Measurements from ENCODE around the gene RNF144A.

Gene RNF144A

DNA sequence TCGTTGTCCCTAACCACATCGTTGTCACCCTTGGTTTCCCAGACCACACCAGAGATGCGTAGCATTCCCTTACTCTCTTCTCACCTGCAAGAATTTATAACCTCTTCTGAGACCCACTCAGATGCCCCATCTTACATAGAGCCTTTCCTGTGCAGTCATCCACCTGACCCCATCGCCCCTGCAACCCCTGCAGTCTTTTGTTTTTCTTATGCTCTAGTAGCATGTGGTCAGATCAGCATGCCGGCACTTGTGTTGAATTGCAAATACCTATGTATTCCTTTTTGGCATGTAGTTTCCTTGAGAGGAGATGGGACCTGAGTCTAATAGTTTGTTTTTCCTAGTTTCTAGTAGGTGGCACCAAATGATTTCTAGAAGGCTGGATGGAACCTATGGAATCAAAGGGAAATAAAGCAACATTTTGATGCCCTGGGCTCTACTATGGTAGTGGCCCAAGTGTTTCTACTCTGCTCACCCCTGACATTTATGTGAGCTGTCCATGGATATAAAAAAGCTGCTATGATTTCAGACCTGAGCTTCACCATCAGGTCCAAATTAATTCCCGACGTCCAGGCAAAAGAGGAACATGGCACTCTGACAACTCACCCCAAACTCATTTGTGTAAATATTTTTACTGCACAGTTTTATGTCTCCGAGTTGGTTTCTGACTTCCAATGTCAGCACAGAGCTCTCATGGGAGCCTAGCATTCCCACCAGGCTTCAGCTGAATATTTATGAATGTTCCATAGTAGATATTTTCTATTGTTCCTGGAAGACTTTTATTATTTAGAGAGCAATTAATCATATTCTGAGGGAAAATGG lies 143.6 kb downstream of the RNF144A start:
- no peak overlapping the region for H3K4me3 ChIP-seq (ENCODE audit: severe bottlenecking)
- H3K27me3 ChIP-seq (ENCODE audit: insufficient read depth, poor library complexity, severe bottlenecking) = peaks cover 11% of the 10 kb centered on the region
- no peak overlapping the region for H3K27ac ChIP-seq (ENCODE audit: poor library complexity, severe bottlenecking)
- ATAC-seq (ENCODE audit: low read depth) (no peak), DNase-seq (ENCODE audit: low spot score) (no peak)
- no peaks in the 10 kb centered on the region for H3K9me3 ChIP-seq (ENCODE audit: severe bottlenecking)
- no peaks in the 10 kb centered on the region for H3K36me3 ChIP-seq (ENCODE audit: low read depth)
- TF ChIP-seq, protein P1, sequence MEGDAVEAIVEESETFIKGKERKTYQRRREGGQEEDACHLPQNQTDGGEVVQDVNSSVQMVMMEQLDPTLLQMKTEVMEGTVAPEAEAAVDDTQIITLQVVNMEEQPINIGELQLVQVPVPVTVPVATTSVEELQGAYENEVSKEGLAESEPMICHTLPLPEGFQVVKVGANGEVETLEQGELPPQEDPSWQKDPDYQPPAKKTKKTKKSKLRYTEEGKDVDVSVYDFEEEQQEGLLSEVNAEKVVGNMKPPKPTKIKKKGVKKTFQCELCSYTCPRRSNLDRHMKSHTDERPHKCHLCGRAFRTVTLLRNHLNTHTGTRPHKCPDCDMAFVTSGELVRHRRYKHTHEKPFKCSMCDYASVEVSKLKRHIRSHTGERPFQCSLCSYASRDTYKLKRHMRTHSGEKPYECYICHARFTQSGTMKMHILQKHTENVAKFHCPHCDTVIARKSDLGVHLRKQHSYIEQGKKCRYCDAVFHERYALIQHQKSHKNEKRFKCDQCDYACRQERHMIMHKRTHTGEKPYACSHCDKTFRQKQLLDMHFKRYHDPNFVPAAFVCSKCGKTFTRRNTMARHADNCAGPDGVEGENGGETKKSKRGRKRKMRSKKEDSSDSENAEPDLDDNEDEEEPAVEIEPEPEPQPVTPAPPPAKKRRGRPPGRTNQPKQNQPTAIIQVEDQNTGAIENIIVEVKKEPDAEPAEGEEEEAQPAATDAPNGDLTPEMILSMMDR (IDR thresholded peaks at IDR 0.05; ENCODE audit: poor library complexity, severe bottlenecking) = no peak
- H3K4me1 ChIP-seq (ENCODE audit: insufficient read depth, poor library complexity, severe bottlenecking) = no peaks in the 10 kb centered on the region

DNA sequence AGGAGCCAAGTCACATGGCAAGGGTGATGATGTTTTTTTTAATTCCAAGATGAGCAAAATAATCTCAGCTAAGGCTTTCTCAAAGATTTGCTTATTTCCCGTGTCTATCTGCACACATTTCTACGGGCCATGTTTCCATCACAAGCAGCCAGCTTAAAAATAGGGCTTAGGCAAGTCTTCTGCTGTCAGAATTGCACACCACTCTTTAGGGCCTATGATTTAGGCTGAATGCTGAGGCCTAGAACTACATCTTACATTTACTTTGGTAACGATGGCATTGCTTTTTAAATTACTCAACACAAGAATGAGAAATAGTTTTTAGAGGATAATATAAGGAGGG lies 144.2 kb downstream of the RNF144A start:
- ATAC-seq (ENCODE audit: low read depth) = no peak
- no peak overlapping the region for H3K27ac ChIP-seq (ENCODE audit: poor library complexity, severe bottlenecking)
- TF ChIP-seq, protein P1 (IDR thresholded peaks at IDR 0.05; ENCODE audit: poor library complexity, severe bottlenecking) = no peak
- no peaks in the 10 kb centered on the region for H3K36me3 ChIP-seq (ENCODE audit: low read depth)
- no peak for DNase-seq (ENCODE audit: low spot score)
- peaks cover 11% of the 10 kb centered on the region for H3K27me3 ChIP-seq (ENCODE audit: insufficient read depth, poor library complexity, severe bottlenecking)
- H3K4me1 ChIP-seq (ENCODE audit: insufficient read depth, poor library complexity, severe bottlenecking) = no peaks in the 10 kb centered on the region
- no peak overlapping the region for H3K4me3 ChIP-seq (ENCODE audit: severe bottlenecking)
- no peaks in the 10 kb centered on the region for H3K9me3 ChIP-seq (ENCODE audit: severe bottlenecking)

- Histone ChIP-seq H3K4me1 (ENCODE audit: insufficient read depth, poor library complexity, severe bottlenecking) (no peaks in the 10 kb centered on the region), H3K27me3 (ENCODE audit: insufficient read depth, poor library complexity, severe bottlenecking) (peaks cover 11% of the 10 kb centered on the region), H3K9me3 (ENCODE audit: severe bottlenecking) (no peaks in the 10 kb centered on the region), H3K36me3 (ENCODE audit: low read depth) (no peaks in the 10 kb centered on the region), H3K4me3 (ENCODE audit: severe bottlenecking) (no peak overlapping the region), H3K27ac (ENCODE audit: poor library complexity, severe bottlenecking) (no peak overlapping the region)
- ATAC-seq (ENCODE audit: low read depth) = no peak
- no peak for DNase-seq (ENCODE audit: low spot score)
- TF ChIP-seq, protein P1 (IDR thresholded peaks at IDR 0.05; ENCODE audit: poor library complexity, severe bottlenecking) = no peak
Observed at GRCh38 chr2:7061921-7062320, 144.7 kb downstream of the RNF144A start.

DNA sequence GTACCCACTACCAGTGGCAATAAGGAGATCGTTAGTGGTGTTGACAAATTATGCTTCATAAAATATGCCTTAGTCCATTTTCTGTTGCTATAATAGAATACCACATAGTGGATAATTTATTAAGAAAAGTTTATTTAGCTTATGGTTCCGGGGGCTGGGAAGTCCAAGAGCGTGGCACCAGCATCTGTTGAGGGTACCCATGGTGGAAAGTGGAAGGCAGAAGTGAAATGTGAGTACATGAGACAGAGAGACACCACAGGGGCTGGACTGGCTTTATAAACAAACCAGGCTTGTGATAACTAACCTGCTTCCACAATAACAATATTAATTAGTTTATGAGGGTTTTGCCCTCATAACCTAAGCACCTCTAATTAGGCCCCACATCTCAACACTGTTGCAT lies 146.6 kb downstream of the RNF144A start:
- DNase-seq (ENCODE audit: low spot score) (no peak), ATAC-seq (ENCODE audit: low read depth) (no peak)
- TF ChIP-seq, protein P1 (IDR thresholded peaks at IDR 0.05; ENCODE audit: poor library complexity, severe bottlenecking) = no peak
- Histone ChIP-seq H3K4me3 (ENCODE audit: severe bottlenecking) (no peak overlapping the region), H3K36me3 (ENCODE audit: low read depth) (no peaks in the 10 kb centered on the region), H3K27ac (ENCODE audit: poor library complexity, severe bottlenecking) (no peak overlapping the region), H3K4me1 (ENCODE audit: insufficient read depth, poor library complexity, severe bottlenecking) (no peaks in the 10 kb centered on the region), H3K9me3 (ENCODE audit: severe bottlenecking) (no peaks in the 10 kb centered on the region), H3K27me3 (ENCODE audit: insufficient read depth, poor library complexity, severe bottlenecking) (peaks cover 11% of the 10 kb centered on the region)

DNA sequence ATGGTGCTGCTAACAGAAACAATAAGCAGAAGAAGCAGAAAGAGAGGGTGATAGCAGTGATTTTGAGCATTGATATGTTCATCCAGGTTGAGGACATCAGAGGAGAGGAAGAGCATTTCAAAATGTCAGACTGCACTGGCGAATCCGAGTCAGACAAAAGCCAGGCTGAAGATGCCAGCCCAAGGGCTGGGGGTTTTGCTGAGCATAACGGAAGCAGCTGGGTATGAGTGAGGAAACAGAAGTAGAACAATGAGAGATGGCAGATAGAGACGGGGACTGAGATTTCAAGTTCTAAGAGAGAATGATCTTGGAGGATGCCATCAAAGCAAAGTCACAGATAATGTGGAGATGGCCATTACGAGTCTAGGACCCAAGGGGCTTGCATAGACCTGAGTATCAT lies 151.2 kb downstream of the RNF144A start:
- TF ChIP-seq, protein P1 (IDR thresholded peaks at IDR 0.05; ENCODE audit: poor library complexity, severe bottlenecking) = no peak
- H3K4me3 ChIP-seq (ENCODE audit: severe bottlenecking) = no peak overlapping the region
- no peaks in the 10 kb centered on the region for H3K4me1 ChIP-seq (ENCODE audit: insufficient read depth, poor library complexity, severe bottlenecking)
- DNase-seq (ENCODE audit: low spot score) (no peak), ATAC-seq (ENCODE audit: low read depth) (no peak)
- no peaks in the 10 kb centered on the region for H3K36me3 ChIP-seq (ENCODE audit: low read depth)
- H3K27me3 ChIP-seq (ENCODE audit: insufficient read depth, poor library complexity, severe bottlenecking) = no peaks in the 10 kb centered on the region
- H3K9me3 ChIP-seq (ENCODE audit: severe bottlenecking) = no peaks in the 10 kb centered on the region
- no peak overlapping the region for H3K27ac ChIP-seq (ENCODE audit: poor library complexity, severe bottlenecking)
